Effector CD8-positive, alpha-beta T cell (primary cell): ENCODE data around the gene CSMD2.

ENCODE experiments used
- DNase-seq: peaks from one replicate; lab custom pipeline; 2025; lab: John Stamatoyannopoulos, UW

Gene CSMD2

DNA sequence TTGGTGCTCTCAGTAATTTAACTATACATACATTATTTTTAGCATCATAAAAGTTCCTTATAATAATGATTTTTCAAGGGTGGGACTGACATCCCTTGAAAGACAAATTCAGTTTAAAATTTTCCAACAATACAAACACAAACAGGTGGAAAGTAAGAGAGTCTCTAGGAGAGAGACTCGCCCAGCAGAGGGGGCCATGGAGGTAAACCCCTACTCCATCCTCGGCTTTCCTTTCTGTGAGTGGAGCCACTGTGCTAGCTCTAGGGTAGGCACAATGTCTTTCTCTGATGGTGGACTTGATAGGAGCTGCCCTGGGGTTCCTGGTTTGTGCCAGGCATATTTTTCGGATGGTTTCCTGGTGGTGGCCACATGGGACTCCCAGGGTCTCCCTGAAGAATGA, 8.3 kb downstream of the CSMD2 start:
- no peak for DNase-seq

- DNase-seq, result no peak
These were observed 9.2 kb downstream of the CSMD2 start for GRCh38 chr1:34155860-34156259.

GRCh38 chr1:34153246-34153645, 11.8 kb downstream of the CSMD2 start:
- DNase-seq, result no peak

- no peak for DNase-seq
These were observed 15.5 kb downstream of the CSMD2 start for GRCh38 chr1:34149501-34149900.

DNA sequence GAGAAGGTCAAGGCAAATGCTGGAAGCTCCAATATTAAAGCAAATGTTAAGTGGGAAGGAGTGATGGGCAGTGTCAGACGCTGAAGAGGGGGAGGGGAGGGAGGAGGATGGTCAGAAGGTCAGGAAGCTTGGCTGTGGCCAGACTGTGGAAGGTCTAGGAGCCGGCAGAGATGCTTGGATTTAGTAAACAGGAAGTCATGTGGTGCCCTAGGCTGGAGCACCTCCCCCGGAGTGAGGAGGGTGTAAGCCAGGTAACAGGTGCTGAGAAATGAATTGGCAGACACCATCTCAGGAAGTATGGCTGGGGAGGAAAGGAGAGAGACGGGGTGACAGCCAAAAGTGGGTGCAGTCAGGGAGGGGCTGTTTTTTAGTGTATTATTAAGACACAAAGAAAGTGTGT, 17.7 kb downstream of the CSMD2 start:
- no peak for DNase-seq

DNA sequence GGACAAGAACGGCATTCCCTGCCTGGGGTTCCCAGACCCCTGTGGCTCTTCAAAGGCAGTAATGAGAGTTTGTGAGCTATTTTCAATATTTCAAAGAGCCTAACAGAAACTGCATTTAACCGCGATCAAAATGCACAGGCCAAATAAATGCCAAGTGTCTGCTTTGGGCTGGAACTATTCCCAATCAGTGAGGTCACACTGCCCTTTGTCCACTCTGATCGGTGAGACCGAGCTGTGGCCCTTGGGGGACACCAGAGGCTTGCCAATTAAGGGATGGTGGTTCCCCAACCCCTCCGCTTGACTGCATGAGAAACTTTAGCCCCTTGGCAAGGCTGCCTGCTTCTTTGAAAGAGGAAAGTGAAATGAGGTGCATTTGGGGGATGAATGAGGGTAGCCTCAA, 20.3 kb downstream of the CSMD2 start:
- no peak for DNase-seq

DNA sequence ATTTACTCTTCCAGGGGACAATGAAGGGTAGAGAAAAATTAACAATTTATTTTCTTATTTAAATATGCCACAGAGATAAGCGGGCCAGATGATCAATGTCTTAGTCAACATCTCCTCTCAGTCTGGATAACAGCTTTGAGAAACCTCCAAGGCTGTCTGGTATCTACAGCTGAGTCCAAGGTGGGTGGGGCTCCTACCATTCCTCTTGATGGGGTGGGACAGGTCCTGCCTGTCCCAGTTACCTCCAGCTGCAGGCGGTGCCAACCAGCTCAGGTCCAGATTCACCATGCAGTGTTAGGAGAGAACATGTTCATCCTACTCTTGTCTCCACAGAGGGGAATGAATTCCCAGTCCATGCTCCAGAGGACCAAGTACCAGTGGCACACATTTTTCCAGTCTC, 21.1 kb downstream of the CSMD2 start:
- DNase-seq, result no peak

DNA sequence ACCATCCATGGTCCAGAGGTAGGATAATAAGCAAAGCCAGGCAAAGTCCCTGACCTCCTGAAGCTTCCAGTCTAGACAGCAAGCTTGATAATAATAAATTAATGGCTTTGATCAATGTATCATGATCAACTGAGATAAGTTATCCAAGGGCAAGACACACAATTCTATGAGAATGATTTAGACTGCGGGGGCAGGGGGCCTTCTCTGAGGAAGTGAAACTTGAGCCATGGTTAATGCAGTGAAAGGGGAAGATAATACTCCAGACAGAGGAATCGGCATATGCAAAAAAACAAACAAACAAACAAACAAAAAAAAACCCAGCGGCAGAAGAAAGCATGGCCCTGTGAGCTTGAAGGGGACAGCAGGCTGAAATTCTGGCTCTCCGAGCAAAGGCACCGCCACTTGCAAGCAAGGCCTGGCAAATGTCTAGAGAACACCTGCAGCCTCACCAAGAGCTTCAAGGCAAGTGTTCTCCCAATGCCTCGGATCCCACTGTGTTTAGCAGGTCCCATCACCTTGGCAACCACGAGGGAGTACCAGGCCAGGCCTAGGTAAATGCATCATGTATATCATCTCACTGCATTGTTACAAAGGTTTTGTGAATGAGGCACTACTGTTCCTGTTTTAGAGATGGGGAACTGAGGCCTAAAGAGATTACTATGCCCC, 24.9 kb downstream of the CSMD2 start:
- no peak for DNase-seq

GRCh38 chr1:34137411-34137810, 27.6 kb downstream of the CSMD2 start:
- no peak for DNase-seq

GRCh38 chr1:34132161-34132420, 32.9 kb downstream of the CSMD2 start:
- no peak for DNase-seq

DNA sequence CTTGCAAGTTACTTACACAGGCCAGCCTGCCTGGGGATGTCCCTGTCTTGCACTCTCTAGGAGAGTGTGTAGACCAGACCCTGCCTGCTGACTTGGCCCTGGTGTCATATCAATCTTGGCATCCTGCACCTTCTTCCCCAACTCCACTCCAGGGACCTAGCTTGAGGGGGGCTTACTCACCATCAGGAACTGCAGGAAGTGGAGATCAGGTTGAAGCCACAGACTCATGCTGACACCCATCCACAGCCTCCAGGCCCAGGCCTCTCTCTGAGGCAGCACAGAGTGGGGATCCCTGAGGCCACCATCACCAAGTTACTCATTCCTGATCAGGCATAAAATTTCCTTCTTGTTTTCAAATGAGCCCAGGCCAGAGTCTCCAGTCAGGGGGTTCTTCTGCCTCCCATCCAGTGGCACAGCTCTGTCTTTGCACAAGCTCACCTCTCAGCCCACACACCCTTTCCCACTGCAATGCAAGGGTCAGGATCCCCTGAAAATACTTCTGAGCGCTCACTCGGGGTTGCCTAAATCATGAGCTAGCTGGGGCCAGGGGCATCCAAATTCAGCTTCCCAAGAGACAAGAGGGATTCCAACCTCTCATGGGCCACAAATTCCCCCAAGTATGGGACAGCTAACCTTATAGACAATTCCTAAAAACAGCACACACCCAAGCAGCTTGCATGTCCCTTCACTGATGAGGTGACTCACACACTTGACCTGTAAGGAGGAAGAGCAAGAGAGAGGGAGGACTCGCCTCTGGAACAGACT, 33.5 kb downstream of the CSMD2 start:
- DNase-seq, result no peak

- no peak for DNase-seq
These were observed 34.7 kb downstream of the CSMD2 start for GRCh38 chr1:34130306-34130705.

DNA sequence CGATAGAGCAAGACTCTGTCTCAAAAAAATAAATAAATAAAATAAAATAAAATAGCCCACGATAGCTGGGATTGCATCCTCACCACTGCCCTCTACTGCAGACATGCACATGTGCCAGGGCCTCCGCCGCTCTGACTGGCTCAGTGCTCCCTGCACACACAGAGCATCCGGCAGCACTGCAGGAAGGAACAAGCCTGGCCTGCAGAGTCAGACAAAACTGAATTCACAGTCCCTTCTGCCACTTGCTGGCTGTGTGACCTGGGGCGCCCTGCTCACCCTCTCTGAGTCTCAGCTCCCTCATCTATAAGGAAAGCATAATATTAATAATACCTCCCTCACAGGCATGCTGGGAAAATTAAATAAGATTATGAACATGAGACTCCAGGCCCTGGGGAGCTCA, 35.4 kb downstream of the CSMD2 start:
- DNase-seq, result no peak

GRCh38 chr1:34128186-34128889, 36.7 kb downstream of the CSMD2 start:
- DNase-seq, result no peak

- no peak for DNase-seq
These were observed 37.7 kb downstream of the CSMD2 start for GRCh38 chr1:34127006-34128000.

- DNase-seq, result no peak
These were observed 38.5 kb downstream of the CSMD2 start for GRCh38 chr1:34126486-34126885.

- no peak for DNase-seq
These were observed 39.2 kb downstream of the CSMD2 start for GRCh38 chr1:34125721-34126380.

GRCh38 chr1:34122080-34122932, 42.7 kb downstream of the CSMD2 start:
- DNase-seq, result no peak

DNA sequence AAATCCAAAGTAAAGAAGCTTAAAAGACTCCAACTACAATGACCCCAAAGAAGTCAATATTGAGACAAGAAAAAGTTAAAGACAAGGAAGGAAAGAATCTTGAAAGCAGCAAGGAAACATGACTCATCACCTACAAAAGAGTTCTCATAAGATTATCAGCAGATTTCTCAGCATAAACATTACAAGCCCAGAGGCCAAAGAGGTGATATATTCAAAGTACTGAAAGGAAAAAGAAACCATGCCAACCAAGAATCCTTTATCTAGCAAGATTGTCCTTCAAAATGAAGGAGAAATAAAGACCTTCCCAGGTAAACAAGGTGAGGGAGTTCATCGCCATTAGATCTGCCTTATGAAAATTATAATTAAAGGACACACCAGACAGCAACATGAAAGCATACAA, 49.8 kb downstream of the CSMD2 start:
- DNase-seq, result no peak

DNA sequence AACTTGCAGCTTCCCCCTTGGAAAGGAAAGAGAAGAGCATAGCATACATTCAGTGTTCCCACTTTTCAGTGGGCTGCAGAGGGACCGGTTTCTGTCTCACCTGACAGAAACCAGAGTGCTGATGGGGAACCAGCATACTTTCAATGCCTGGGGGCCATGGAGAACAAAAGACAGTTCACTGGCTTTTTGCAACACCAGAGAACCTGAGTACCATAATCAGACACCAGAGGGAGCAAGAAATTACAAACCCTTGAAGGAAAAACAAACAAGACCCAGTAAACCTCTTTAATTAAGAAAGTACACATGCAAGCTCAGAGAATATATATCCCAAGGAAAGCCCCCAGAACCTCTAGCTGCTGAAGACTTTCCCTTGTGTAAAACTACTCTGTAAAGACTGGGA, 51.1 kb downstream of the CSMD2 start:
- no peak for DNase-seq

GRCh38 chr1:34113362-34113761, 51.7 kb downstream of the CSMD2 start:
- no peak for DNase-seq
